GM08714 (cell line): ENCODE results near the gene NPVF.

Source experiments
- H3K4me3 ChIP-seq: fragments of 200-500 bp; sonication (Bioruptor generic); 2 replicates; pipeline ENCODE4 v1.5.1; 2014; ENCODE audit warnings: mild to moderate bottlenecking, low read length, inconsistent platforms
- ZNF274 ChIP-seq: IDR thresholded peaks from 2 replicates; pipeline ENCODE4 v1.6.1; 2012; ENCODE audit warnings: mild to moderate bottlenecking, low read depth, low read length

NPVF gene

DNA sequence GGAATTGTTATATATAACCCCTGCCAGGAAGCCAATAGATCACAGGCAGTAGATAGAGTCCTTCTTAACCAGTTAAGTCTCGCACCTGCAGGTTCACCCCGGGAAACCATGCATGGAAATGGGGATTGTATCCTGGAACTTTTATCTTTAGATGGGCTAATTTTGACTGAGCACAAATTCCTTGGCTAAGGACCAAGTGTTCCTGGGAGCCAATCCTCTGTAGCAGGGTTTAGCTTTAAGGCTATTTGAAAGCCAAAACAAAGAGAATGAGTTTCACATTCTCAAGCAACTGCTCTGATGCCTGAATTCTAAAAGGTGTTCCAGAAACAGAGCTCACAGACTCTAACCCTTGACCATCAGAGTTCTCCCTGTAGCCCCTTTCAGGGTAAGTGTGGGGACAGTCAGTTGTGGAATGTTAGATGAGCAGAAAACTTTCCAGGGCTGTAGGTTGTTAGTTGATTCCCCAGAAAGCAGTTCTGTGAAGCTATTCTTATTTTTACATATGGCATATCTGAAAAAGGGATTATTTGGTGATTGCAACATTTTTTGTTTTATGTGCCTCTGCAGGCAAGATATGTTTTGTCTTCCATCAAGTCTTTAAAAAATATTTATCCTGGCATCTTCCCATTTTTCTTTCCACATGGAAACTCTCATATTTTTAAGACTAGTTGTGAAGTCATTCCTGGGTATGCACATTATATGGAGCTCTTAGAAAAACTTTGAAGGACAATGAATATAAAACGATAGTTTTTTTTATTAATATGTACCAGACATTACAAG is 16.2 kb upstream of the NPVF start:
- TF ChIP-seq ZNF274: no peak
- no peak overlapping the region for H3K4me3 ChIP-seq

DNA sequence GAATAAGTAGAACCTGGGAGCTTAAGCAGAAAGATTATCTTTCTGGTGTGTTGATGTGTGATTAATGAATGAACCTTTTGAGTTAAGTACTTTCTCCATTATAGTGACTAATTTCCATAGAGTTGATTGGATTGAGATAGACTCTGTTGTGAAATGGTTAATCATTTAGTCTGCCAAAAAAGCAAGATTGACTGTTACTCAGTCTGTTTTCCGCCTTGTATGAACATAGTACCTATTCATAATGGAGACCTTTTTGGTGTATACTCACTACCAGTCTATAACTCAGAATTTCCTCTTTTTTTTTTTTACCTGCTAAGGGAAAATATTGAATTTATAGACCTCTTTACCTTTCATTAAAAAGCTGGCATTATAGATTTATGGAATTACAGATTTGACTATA is 14.4 kb upstream of the NPVF start:
- H3K4me3 ChIP-seq: no peak overlapping the region
- TF ChIP-seq ZNF274: no peak

DNA sequence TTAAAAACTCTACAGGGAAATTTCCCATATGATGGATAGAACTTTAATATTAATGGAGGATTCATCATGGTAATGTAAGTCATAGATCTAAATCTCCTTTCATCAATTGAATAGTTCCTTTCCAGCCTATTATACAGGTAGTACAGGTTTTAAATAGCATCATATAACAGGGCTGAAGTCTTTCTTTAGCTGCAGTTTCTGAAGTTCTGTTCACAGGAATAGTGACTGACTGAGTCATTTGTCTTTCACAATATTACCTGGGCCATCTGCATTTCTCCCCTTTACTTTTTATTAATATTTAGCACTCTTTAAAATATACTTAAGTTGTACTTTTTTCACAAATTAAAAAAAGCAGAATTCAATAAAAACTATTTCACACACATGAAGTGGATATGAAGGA is 12.6 kb upstream of the NPVF start:
- TF ChIP-seq ZNF274: no peak

DNA sequence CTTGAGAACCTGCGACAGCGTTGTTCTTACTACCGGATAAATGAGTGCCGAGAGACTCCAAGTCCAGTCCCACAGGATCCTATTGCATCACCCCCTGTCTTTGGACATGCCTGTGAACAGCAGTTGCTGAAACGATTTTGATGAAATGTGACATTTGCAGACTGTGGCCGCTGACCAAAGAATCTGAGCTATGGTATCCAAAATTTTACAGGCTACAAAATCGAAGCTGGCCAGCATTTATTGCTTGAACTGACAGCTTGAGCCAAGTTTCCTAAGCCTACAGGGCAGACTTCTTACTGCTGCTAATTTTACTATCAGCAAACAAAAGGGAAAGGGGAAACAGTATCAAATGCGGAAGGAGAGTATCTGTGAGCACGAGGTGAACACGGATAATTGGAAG is 12.1 kb upstream of the NPVF start:
- TF ChIP-seq ZNF274: no peak
- H3K4me3 ChIP-seq: no peak overlapping the region

More for the DNA sequence above, 12.6 kb upstream of the NPVF start:
- H3K4me3 ChIP-seq: no peak overlapping the region

DNA sequence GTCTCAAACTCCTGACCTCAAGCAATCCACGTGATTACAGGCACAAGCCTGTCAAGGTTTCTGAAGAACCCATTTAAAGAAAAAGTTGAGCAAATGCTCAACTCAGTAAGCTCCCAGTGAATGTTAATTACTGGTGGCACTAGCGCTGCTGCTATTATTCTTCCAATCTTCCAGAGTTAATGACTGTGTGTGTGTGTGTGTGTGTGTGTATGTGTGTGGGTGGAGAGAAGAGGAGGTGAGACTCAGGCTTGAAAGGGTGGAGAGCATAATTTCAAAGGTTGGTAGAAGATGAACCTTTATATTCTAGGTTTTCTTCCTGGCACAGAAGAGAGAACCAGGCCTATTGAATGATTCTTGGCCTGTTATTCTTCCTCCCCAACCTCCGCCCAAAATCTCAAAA is 11.6 kb upstream of the NPVF start:
- TF ChIP-seq ZNF274: no peak

DNA sequence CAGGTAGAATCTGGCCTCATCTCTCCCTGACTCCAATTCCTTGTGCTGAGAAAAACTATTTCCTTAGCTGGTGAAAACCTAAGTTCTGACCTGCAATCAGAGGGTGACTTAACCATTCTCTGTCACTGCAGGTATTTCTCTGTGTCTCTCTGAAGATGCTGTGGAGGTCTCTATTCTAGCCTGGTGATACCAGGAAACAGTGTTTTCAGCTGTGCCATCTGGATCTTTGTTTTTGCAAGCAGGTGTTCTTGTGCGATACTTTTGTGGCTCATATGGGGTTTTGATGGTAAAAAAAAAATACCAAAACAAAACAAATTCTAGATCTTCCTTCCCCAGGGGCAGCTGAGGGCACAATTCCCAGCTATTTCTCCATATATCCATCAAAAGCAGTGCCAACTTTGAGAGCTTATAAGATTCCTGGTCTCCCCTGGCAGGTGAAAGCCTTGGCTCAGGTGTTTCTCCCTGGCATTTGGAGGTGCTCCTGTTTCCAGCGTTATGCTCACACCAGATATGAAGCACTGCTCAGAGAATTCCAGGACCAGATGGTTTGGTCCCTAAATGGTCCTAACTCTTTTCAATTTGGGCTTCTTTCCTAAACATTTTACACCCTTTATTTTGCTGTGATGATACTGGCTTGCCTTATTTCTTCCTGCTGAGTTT is 9.9 kb upstream of the NPVF start:
- no peak overlapping the region for H3K4me3 ChIP-seq
- no peak for TF ChIP-seq ZNF274

More for the DNA sequence above, 11.6 kb upstream of the NPVF start:
- no peak overlapping the region for H3K4me3 ChIP-seq

DNA sequence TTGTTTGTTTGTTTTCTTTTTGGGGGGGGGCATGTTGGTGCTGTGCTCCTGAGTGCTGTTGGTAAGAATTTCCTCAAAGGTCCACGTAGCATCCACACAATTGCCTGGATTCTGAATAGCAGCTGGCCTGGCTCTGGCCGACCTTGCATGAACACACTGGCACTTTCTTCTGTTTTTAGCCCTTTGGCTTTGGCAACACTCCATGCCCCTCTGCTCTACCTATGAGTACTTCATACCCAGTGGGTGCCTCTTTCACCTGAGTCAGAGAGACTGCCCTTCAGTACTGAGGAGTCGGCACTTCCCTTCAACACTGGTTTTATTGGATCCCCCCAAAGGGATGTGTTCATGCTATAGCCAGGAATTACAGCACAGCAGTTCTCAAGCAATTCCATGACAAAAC is 7.2 kb upstream of the NPVF start:
- no peak for TF ChIP-seq ZNF274
- no peak overlapping the region for H3K4me3 ChIP-seq

DNA sequence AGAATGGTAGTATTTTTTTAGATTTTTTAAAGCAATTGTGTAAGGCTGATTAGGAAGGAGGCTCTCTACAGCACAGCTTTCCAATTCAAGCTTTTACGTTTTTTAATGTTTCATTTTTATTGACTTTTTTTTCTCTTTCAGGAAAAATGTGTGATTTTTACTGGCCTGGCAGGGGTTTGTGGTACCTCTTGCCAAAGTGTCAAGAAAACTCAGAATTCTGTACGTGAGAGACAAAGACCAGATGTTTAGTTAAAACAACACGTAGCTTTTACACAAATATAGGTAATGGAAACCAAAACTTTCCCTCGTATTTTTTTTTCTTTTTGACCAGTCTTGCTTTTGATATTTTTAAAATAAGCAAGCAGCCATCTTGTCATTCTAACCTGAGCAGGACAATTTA is 6.0 kb upstream of the NPVF start:
- no peak overlapping the region for H3K4me3 ChIP-seq
- TF ChIP-seq ZNF274: no peak

DNA sequence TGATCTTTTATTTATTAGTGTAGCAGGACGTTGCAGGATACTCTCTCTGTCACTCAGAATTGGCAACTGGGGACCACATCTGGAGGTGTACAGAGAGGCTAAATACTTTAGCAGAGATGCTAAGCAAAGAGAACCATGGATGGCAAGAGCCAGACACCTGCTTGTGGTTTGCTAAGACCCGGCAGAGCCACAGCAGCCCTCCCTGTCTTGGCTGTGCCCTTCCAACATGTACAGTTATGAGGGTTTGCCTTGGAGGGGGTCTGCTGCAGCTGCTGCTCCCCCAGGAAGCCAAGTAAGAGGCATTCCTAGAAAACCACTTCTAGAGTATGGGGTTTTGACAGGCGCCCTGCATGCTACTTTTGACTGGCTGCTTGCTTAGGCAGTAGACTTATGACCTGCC is 5.1 kb downstream of the NPVF start:
- TF ChIP-seq ZNF274: no peak
- no peak overlapping the region for H3K4me3 ChIP-seq

DNA sequence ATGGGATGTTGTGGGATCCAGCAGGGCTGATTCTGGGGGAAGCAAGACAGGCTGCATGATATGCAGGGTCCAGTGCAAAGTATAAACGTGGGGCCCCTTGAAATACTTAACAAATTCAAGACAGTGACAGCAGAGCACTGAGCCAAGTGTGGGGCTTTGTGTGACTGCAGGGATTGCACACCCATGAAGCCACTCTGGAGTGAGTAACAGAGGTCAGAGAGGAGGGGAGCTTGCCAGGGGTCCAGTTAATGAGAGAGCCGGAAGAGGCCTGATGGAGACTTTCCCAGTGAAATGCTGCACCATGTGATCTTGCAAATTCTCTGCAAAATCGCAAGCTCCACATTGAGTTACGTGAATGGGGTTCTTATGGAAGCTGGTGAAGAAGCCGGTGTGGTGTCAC is 5.6 kb downstream of the NPVF start:
- no peak for TF ChIP-seq ZNF274
- no peak overlapping the region for H3K4me3 ChIP-seq

DNA sequence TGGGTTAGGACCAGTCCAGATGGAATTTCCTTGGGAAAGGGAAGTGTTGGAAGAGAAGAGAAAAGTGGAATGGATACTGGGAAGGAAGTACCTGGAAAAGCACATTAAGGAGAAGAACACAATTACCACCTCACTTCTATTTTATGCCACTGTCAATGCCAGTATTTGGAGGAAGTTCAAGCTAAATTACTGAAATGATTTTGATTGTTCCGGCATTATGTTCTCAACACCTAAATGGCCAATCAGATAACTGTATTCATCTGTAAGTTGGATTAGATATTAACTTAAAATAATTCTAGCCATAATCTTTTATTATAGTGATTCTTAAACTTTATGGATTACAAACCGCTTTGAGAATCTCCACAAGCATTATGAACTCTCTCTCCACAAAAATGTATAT is 7.3 kb downstream of the NPVF start:
- no peak overlapping the region for H3K4me3 ChIP-seq
- no peak for TF ChIP-seq ZNF274

DNA sequence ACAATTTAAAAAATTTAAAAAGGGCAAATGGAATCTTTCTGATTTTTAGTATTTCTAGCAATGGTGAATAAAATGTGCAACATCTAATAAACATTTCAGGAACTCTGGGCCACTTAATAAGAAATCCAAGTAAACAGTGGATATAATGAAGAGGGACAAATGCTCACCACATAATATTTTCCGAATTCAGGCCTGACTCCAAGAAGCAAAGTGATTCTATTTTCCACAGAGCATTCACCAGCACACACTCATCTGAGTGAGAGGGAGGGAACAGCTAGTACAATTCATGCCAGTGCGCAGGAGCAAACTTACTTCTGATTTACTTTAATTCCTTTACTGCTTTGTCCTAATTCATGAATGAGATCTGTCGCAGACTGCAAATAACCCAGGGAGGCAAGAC is 10.1 kb downstream of the NPVF start:
- no peak overlapping the region for H3K4me3 ChIP-seq
- TF ChIP-seq ZNF274: no peak

DNA sequence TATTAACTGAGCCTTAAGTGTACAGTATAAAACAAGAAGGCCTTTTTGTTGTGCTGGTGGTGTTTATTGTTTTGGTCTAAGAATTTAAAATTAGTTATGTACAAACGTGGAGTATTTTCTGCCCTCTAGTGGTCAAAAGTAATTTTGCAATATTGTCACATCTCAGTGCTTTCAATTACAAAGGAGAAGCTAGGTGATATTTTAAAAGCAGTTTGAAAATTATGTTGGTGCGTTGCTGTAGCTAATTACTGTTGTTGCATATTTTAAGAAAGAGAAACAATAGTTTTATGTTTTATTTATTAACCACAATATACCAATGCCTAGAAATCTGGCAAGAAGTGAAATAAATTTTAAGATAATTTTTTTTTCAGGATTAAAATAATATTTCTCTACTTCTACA is 11.4 kb downstream of the NPVF start:
- H3K4me3 ChIP-seq: no peak overlapping the region
- TF ChIP-seq ZNF274: no peak

DNA sequence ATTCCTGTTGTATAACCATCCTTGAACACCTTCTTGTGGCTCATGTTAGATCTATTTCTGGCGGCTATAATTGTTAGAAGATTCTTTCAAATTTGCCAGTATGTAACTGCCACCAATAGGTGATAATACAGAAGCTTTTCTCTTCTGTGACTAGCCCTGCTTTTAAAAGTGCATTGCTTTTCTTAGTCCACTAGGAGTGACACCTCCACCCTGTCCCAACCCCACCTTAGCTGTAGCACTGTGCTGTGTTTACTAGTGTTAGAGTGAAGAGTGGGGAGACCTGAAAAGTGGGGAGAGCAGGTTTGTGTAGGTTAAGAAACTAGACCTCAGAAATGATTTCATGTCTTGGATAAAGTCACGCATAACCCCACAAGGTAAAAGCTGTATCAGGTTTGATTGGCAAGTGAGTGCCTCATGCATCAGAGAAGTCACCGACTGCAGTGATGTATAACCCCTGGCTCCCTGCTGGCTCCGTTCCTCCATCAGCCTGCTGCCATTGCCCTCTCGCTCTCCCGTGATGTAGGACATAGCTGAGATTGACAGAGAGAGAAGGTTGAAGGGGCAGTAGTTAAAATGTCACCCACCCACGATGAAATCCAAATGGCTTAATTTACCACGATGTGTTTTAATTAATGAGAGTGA is 12.5 kb downstream of the NPVF start:
- H3K4me3 ChIP-seq: no peak overlapping the region
- no peak for TF ChIP-seq ZNF274
